Omental fat pad (tissue), 4 donors: ENCODE data around the gene ZNF280A. TPM values are rescaled to one million over a fixed set of nuclear protein-coding genes. Genes with fewer than 3 reads are reported as not detected.
"Not testable (repeated sequence)": the region's sequence is repeated elsewhere in the genome, so short reads cannot be mapped to it uniquely, and the experiment has no call there.

Source experiments
- ATAC-seq: fragments of 150-250 bp; one replicate; pipeline ENCODE4 v1.9.1; 2016; ENCODE audit warnings: mild to moderate bottlenecking, moderate library complexity; ENCODE audit not compliant: low FRiP score
- DNase-seq: peaks from one replicate; pipeline ENCODE4 v3.0.0-alpha.2; 2019; ENCODE audit warnings: low spot score
- CTCF ChIP-seq, 3 donors: fragments of 450-650 bp; IDR thresholded peaks; one replicate each; pipeline ENCODE4 v1.5.1; 2016 to 2017; ENCODE audit warnings: antibody characterized with exemption in 3 of 3, mild to moderate bottlenecking in 3 of 3, moderate library complexity in 2 of 3
- total RNA-seq, 4 donors: library from RNA; depleted of rRNA; stranded (reverse); fragments of >200 nt; gene quantifications; one replicate each; pipeline ENCODE4 v1.1.0, GENCODE V29; 2016

Gene ZNF280A
- total RNA-seq, 4 donors from 2014 or later, result not detected

GRCh38 chr22:22513619-22514018 is 6.5 kb downstream of the ZNF280A start:
- ATAC-seq, result no peak

GRCh38 chr22:22512951-22513350 is 7.1 kb downstream of the ZNF280A start:
- DNase-seq (no peak), ATAC-seq (no peak)
- TF ChIP-seq CTCF (IDR thresholded peaks at IDR 0.05), result no peak

More at GRCh38 chr22:22513619-22514018, 6.5 kb downstream of the ZNF280A start:
- no peak for TF ChIP-seq CTCF (IDR thresholded peaks at IDR 0.05)
- no peak for DNase-seq

GRCh38 chr22:22510833-22511232 is 9.2 kb downstream of the ZNF280A start:
- DNase-seq, ATAC-seq: not testable (repeated sequence)

GRCh38 chr22:22509912-22510311 is 10.2 kb downstream of the ZNF280A start:
- not testable (repeated sequence) for ATAC-seq, DNase-seq

- DNase-seq (no peak), ATAC-seq (no peak)
- TF ChIP-seq CTCF (IDR thresholded peaks at IDR 0.05), result no peak
These were observed 11.5 kb downstream of the ZNF280A start, which contains the start of gene ZNF280B for GRCh38 chr22:22508274-22509176. Gene ZNF280B, minus strand, starts transcription at chr22:22508742. Its CDS starts 19,344 bp downstream, at chr22:22489398.

- DNase-seq (no peak), ATAC-seq (no peak)
- no peak for TF ChIP-seq CTCF (IDR thresholded peaks at IDR 0.05)
These were observed 12.3 kb downstream of the ZNF280A start for GRCh38 chr22:22507743-22508273.

- TF ChIP-seq CTCF (IDR thresholded peaks at IDR 0.05), result no peak
- no peak for ATAC-seq
These were observed 13.3 kb downstream of the ZNF280A start for GRCh38 chr22:22506736-22507135.

GRCh38 chr22:22498267-22498666 is 21.8 kb downstream of the ZNF280A start:
- no peak for TF ChIP-seq CTCF (IDR thresholded peaks at IDR 0.05)
- ATAC-seq, result no peak

More at GRCh38 chr22:22506736-22507135, 13.3 kb downstream of the ZNF280A start:
- no peak for DNase-seq

GRCh38 chr22:22491589-22491988 is 28.5 kb downstream of the ZNF280A start:
- not testable (repeated sequence) for DNase-seq, ATAC-seq

More at GRCh38 chr22:22498267-22498666, 21.8 kb downstream of the ZNF280A start:
- no peak for DNase-seq
